Loucy (cell line): ENCODE results near the gene NCAPD2.

Experiments used
- H2AFZ ChIP-seq: fragments of 200-600 bp; sonication (generic); 2 replicates; pipeline ENCODE4 v1.6.0; 2016; ENCODE audit warnings: antibody characterized with exemption, mild to moderate bottlenecking, low read length, moderate library complexity
- H3F3A ChIP-seq: fragments of 200-600 bp; 2 replicates; pipeline ENCODE4 v1.6.0; 2016; ENCODE audit warnings: antibody characterized with exemption, low read depth, mild to moderate bottlenecking
- H3K27me3 ChIP-seq: fragments of 200-600 bp; sonication (generic); 2 replicates; pipeline ENCODE4 v1.6.1; 2014; ENCODE audit warnings: low read length, mild to moderate bottlenecking; ENCODE audit not compliant: insufficient read depth, poor library complexity, severe bottlenecking
- H3K36me3 ChIP-seq: fragments of 200-600 bp; sonication (generic); 2 replicates; pipeline ENCODE4 v1.6.1; 2016; ENCODE audit warnings: low read length; ENCODE audit not compliant: insufficient read depth
- H3K4me1 ChIP-seq: fragments of 200-600 bp; sonication (generic); 2 replicates; pipeline ENCODE4 v1.5.1; 2014; ENCODE audit warnings: low read length, mild to moderate bottlenecking; ENCODE audit not compliant: insufficient read depth, poor library complexity, severe bottlenecking
- H3K4me2 ChIP-seq: fragments of 200-600 bp; sonication (generic); 2 replicates; pipeline ENCODE4 v1.6.0; 2014; ENCODE audit warnings: antibody characterized with exemption, low read length, low read depth, mild to moderate bottlenecking; ENCODE audit not compliant: poor library complexity, severe bottlenecking
- H3K4me3 ChIP-seq: fragments of 200-600 bp; sonication (generic); 2 replicates; pipeline ENCODE4 v1.5.1; 2014; ENCODE audit warnings: low read length, mild to moderate bottlenecking, mixed read lengths; ENCODE audit not compliant: poor library complexity, severe bottlenecking
- H3K79me2 ChIP-seq: fragments of 200-600 bp; sonication (generic); 2 replicates; pipeline ENCODE4 v1.6.1; 2014; ENCODE audit warnings: low read length; ENCODE audit not compliant: insufficient read depth
- H3K9ac ChIP-seq: fragments of 200-600 bp; sonication (generic); 2 replicates; pipeline ENCODE4 v1.6.0; 2014; ENCODE audit warnings: mild to moderate bottlenecking, low read depth, low read length, moderate library complexity; ENCODE audit not compliant: poor library complexity, severe bottlenecking
- H3K9me2 ChIP-seq: fragments of 200-600 bp; sonication (generic); replicated peaks from 2 replicates; pipeline ENCODE4 v1.6.1; 2016; ENCODE audit warnings: low read depth, low read length, mixed read lengths
- H3K9me3 ChIP-seq: fragments of 200-600 bp; sonication (generic); 2 replicates; pipeline ENCODE4 v1.6.1; 2014; ENCODE audit warnings: mild to moderate bottlenecking, antibody characterized with exemption, low read length, low read depth; ENCODE audit not compliant: insufficient read depth
- H4K20me1 ChIP-seq: fragments of 200-600 bp; sonication (generic); 2 replicates; pipeline ENCODE4 v1.6.0; 2014; ENCODE audit warnings: antibody characterized with exemption, low read length, mild to moderate bottlenecking; ENCODE audit not compliant: insufficient read depth, poor library complexity, severe bottlenecking
- CTCF ChIP-seq: fragments of 200-600 bp; sonication (generic); conservative IDR thresholded peaks from 2 replicates; pipeline ENCODE4 v1.5.1; 2014; ENCODE audit warnings: mild to moderate bottlenecking, antibody characterized with exemption, low read length
- EZH2phosphoT487 ChIP-seq: fragments of 200-600 bp; IDR thresholded peaks from 2 replicates; pipeline ENCODE4 v1.6.1; 2018; ENCODE audit warnings: antibody characterized with exemption, mild to moderate bottlenecking, moderate library complexity, borderline replicate concordance

Gene NCAPD2

GRCh38 chr12:6560501-6561205, 66.8 kb downstream of the NCAPD2 start:
- Histone ChIP-seq H3K4me1 (no peaks in the 10 kb centered on the region), H3K9me3 (no peaks in the 10 kb centered on the region), H3K36me3 (peaks cover 47% of the 10 kb centered on the region; the same call in 1 of the 2 replicates), H3K4me2 (no peak overlapping the region), H3K79me2 (peaks cover 18% of the 10 kb centered on the region; the same call in 1 of the 2 replicates), H3K27me3 (no peaks in the 10 kb centered on the region), H2AFZ (no peak overlapping the region), H3K9ac (no peak overlapping the region), H3K9me2 (no peaks in the 10 kb centered on the region), H4K20me1 (no peaks in the 10 kb centered on the region), H3F3A (0 out of 2 replicates have a peak, but pooled peaks cover 3% of the 10 kb centered on the region), H3K4me3 (no peak overlapping the region)
- TF ChIP-seq EZH2phosphoT487 (no peak), CTCF (no peak)

GRCh38 chr12:6562881-6563280, 69.0 kb downstream of the NCAPD2 start:
- Histone ChIP-seq H3K79me2 (peaks cover 30% of the 10 kb centered on the region), H2AFZ (no peak overlapping the region), H3K9me3 (no peaks in the 10 kb centered on the region), H3K9ac (no peak overlapping the region), H3K4me2 (no peak overlapping the region), H3F3A (no peaks in the 10 kb centered on the region), H3K4me3 (no peak overlapping the region), H3K27me3 (no peaks in the 10 kb centered on the region), H4K20me1 (peaks cover 3% of the 10 kb centered on the region), H3K4me1 (peaks cover 8% of the 10 kb centered on the region), H3K36me3 (peaks cover 49% of the 10 kb centered on the region; the same call in 1 of the 2 replicates), H3K9me2 (no peaks in the 10 kb centered on the region)
- no peak for TF ChIP-seq CTCF
- TF ChIP-seq EZH2phosphoT487 = no peak

GRCh38 chr12:6563448-6564050, 69.6 kb downstream of the NCAPD2 start:
- Histone ChIP-seq H3K27me3 (no peaks in the 10 kb centered on the region), H3K9me3 (no peaks in the 10 kb centered on the region), H3K4me3 (no peak overlapping the region), H2AFZ (no peak overlapping the region), H4K20me1 (peaks cover 3% of the 10 kb centered on the region), H3K9me2 (no peaks in the 10 kb centered on the region), H3F3A (no peaks in the 10 kb centered on the region), H3K9ac (no peak overlapping the region), H3K79me2 (peaks cover 32% of the 10 kb centered on the region), H3K36me3 (peaks cover 49% of the 10 kb centered on the region; the same call in 1 of the 2 replicates), H3K4me1 (peaks cover 8% of the 10 kb centered on the region), H3K4me2 (no peak overlapping the region)
- TF ChIP-seq EZH2phosphoT487 (no peak), CTCF (peak; percentile 85)
